GM23338 (cell line): ENCODE results near the gene LSM5. TPM values are rescaled to one million over a fixed set of nuclear protein-coding genes. Genes with fewer than 3 reads are reported as not detected.

Source experiments
- ATAC-seq: fragments of 200-7000 bp; cut with Tn5 transposase; 3 replicates; pipeline ENCODE4 v1.9.1; 2020
- DNase-seq: peaks from one replicate; pipeline ENCODE4 v3.0.0-alpha.2; 2015; ENCODE audit warnings: low spot score
- H2AFZ ChIP-seq: fragments of 200-600 bp; sonication (generic); 2 replicates; pipeline ENCODE4 v1.8.0; 2016; ENCODE audit warnings: antibody characterized with exemption, mild to moderate bottlenecking, moderate library complexity
- H3F3A ChIP-seq: fragments of 200-600 bp; sonication (generic); replicated peaks from 2 replicates; pipeline ENCODE4 v1.8.0; 2017; ENCODE audit warnings: antibody characterized with exemption, mixed run types, low read depth
- H3K27ac ChIP-seq: fragments of 200-600 bp; sonication (generic); 2 replicates; pipeline ENCODE4 v1.6.1; 2016; ENCODE audit warnings: low read depth
- H3K27me3 ChIP-seq: fragments of 200-600 bp; sonication (generic); 2 replicates; pipeline ENCODE4 v1.8.0; 2016; ENCODE audit warnings: mild to moderate bottlenecking, mixed run types, moderate library complexity; ENCODE audit not compliant: insufficient read depth
- H3K36me3 ChIP-seq: fragments of 200-600 bp; sonication (generic); 2 replicates; pipeline ENCODE4 v1.8.0; 2016; ENCODE audit warnings: mild to moderate bottlenecking; ENCODE audit not compliant: insufficient read depth
- H3K4me1 ChIP-seq: fragments of 200-600 bp; sonication (generic); 2 replicates; pipeline ENCODE4 v1.8.0; 2016; ENCODE audit warnings: mild to moderate bottlenecking, moderate library complexity; ENCODE audit not compliant: insufficient read depth
- H3K4me2 ChIP-seq: fragments of 200-600 bp; sonication (generic); 2 replicates; pipeline ENCODE4 v1.7.1; 2017; ENCODE audit warnings: mixed run types
- H3K4me3 ChIP-seq: fragments of 200-600 bp; sonication (generic); 2 replicates; pipeline ENCODE4 v1.6.1; 2016; ENCODE audit warnings: mixed run types
- H3K79me2 ChIP-seq: fragments of 200-600 bp; sonication (generic); replicated peaks from 2 replicates; pipeline ENCODE4 v1.8.0; 2017; ENCODE audit warnings: mild to moderate bottlenecking; ENCODE audit not compliant: insufficient read depth
- H3K9me2 ChIP-seq: fragments of 200-600 bp; sonication (generic); 2 replicates; pipeline ENCODE4 v1.8.0; 2017; ENCODE audit not compliant: insufficient read depth
- H4K20me1 ChIP-seq: fragments of 200-600 bp; sonication (generic); replicated peaks from 2 replicates; pipeline ENCODE4 v1.8.0; 2017; ENCODE audit warnings: mild to moderate bottlenecking; ENCODE audit not compliant: insufficient read depth
- H3K27ac Mint-ChIP-seq: 2 replicates; pipeline ENCODE4 v1.8.0; 2020; ENCODE audit warnings: inconsistent platforms, mild to moderate bottlenecking, moderate library complexity, mixed read lengths
- H3K27me3 Mint-ChIP-seq: 3 replicates; pipeline ENCODE4 v1.8.0; 2022; ENCODE audit warnings: low read depth, mild to moderate bottlenecking, moderate library complexity, mixed read lengths, inconsistent platforms; ENCODE audit not compliant: insufficient read depth, poor library complexity
- H3K36me3 Mint-ChIP-seq: 3 replicates; pipeline ENCODE4 v1.8.0; 2021; ENCODE audit warnings: low read depth, mild to moderate bottlenecking, inconsistent platforms, moderate library complexity, mixed read lengths
- H3K4me1 Mint-ChIP-seq: 3 replicates; pipeline ENCODE4 v1.8.0; 2020; ENCODE audit warnings: mild to moderate bottlenecking, inconsistent platforms, mixed read lengths
- H3K4me3 Mint-ChIP-seq: 3 replicates; pipeline ENCODE4 v1.8.0; 2021; ENCODE audit warnings: moderate library complexity, mild to moderate bottlenecking, inconsistent platforms, mixed read lengths
- H3K9me3 Mint-ChIP-seq: 3 replicates; pipeline ENCODE4 v1.8.0; 2020; ENCODE audit warnings: moderate library complexity, mild to moderate bottlenecking, inconsistent platforms, mixed read lengths
- POLR2AphosphoS5 ChIP-seq: IDR thresholded peaks from 2 replicates; pipeline ENCODE4 v1.6.1; 2016; ENCODE audit warnings: antibody characterized with exemption, low read depth
- STAT1 ChIP-seq: IDR thresholded peaks from one replicate; pipeline ENCODE4 v1.6.1; 2016; ENCODE audit warnings: antibody characterized with exemption; ENCODE audit not compliant: unreplicated experiment
- ZNF114 ChIP-seq: fragments of 250-450 bp; sonication (Bioruptor Pico); IDR thresholded peaks from 2 replicates; pipeline ENCODE4 v1.5.0; 2020; ENCODE audit warnings: mild to moderate bottlenecking, moderate library complexity
- polyA plus RNA-seq: library from polyadenylated mRNA; unstranded; fragments of >200 nt; fragmentation: Nextera tagmentation; extraction: Ambion mirVana; gene quantifications from 2 replicates; pipeline ENCODE4 v1.2.1, GENCODE V29; 2016
- total RNA-seq: library from RNA; depleted of rRNA; stranded (reverse); fragments of >200 nt; shearing (Covaris generic); gene quantifications from 2 replicates; pipeline ENCODE4 v1.2.3, GENCODE V29; 2014
- TF ChIP-seq, protein P1 (sequence below), 2 experiments: fragments of 200-600 bp in 1 of 2; sonication (generic) in 1 of 2; conservative IDR thresholded peaks; 2 replicates each; pipeline versions ENCODE4 v1.5.1 to v1.6.1; 2016 to 2017; ENCODE audit warnings: antibody characterized with exemption in 2 of 2, low read depth in 2 of 2, mild to moderate bottlenecking in 2 of 2, moderate library complexity in 1 of 2
- TF ChIP-seq, protein P2 (sequence below): fragments of 250-450 bp; sonication (Bioruptor Pico); IDR thresholded peaks from 2 replicates; pipeline ENCODE4 v1.5.0; 2020; ENCODE audit warnings: mild to moderate bottlenecking, moderate library complexity

LSM5 gene
- total and polyA plus RNA-seq, 2 experiments from 2014 or later, result 56.6 to 469 TPM

DNA sequence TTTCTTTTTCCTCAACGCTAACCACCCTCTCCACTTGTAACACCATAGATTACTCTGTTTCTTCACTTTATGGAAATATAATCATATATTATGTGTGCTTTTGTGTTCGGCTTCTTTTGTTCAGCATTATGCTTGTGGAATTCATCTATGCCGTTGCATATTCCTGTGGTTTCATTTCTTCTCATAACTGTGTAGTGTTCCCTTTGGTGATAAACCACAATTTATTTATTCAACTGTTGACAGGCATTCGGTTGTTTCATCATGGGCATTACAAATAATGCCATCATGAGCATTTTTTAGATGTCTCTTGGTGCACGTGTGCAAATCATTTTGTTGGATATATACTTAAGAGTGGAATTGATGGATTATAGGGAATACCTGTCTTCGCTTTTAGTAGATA is 17.2 kb upstream of the LSM5 start:
- H3K36me3 Mint-ChIP-seq, result peaks cover 41% of the 10 kb centered on the region
- DNase-seq (no peak), ATAC-seq (no peak)

More for the DNA sequence above, 17.2 kb upstream of the LSM5 start:
- Histone ChIP-seq H3K36me3 (no peaks in the 10 kb centered on the region), H3F3A (no peaks in the 10 kb centered on the region), H3K4me1 (peaks cover 15% of the 10 kb centered on the region), H3K27me3 (no peaks in the 10 kb centered on the region), H3K79me2 (peaks cover 85% of the 10 kb centered on the region), H3K9me2 (peaks cover 2% of the 10 kb centered on the region; the same call in 1 of the 2 replicates), H3K4me2 (no peak overlapping the region), H3K27ac (no peak overlapping the region), H2AFZ (no peak overlapping the region), H4K20me1 (peaks cover 9% of the 10 kb centered on the region; the same call in 1 of the 2 replicates), H3K4me3 (no peak overlapping the region)
- Mint-ChIP-seq H3K27ac (no peak overlapping the region), H3K4me1 (peaks cover 16% of the 10 kb centered on the region), H3K27me3 (peaks cover 5% of the 10 kb centered on the region), H3K9me3 (no peaks in the 10 kb centered on the region), H3K4me3 (no peak overlapping the region)
- TF ChIP-seq ZNF114 (CRISPR knock-in tag) (no peak), POLR2AphosphoS5 (no peak), STAT1 (no peak)
- TF ChIP-seq, protein P1, sequence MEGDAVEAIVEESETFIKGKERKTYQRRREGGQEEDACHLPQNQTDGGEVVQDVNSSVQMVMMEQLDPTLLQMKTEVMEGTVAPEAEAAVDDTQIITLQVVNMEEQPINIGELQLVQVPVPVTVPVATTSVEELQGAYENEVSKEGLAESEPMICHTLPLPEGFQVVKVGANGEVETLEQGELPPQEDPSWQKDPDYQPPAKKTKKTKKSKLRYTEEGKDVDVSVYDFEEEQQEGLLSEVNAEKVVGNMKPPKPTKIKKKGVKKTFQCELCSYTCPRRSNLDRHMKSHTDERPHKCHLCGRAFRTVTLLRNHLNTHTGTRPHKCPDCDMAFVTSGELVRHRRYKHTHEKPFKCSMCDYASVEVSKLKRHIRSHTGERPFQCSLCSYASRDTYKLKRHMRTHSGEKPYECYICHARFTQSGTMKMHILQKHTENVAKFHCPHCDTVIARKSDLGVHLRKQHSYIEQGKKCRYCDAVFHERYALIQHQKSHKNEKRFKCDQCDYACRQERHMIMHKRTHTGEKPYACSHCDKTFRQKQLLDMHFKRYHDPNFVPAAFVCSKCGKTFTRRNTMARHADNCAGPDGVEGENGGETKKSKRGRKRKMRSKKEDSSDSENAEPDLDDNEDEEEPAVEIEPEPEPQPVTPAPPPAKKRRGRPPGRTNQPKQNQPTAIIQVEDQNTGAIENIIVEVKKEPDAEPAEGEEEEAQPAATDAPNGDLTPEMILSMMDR (conservative IDR thresholded peaks at IDR 0.05; ENCODE audit: low read depth in 2 of 2), result no peak
- TF ChIP-seq, protein P2, sequence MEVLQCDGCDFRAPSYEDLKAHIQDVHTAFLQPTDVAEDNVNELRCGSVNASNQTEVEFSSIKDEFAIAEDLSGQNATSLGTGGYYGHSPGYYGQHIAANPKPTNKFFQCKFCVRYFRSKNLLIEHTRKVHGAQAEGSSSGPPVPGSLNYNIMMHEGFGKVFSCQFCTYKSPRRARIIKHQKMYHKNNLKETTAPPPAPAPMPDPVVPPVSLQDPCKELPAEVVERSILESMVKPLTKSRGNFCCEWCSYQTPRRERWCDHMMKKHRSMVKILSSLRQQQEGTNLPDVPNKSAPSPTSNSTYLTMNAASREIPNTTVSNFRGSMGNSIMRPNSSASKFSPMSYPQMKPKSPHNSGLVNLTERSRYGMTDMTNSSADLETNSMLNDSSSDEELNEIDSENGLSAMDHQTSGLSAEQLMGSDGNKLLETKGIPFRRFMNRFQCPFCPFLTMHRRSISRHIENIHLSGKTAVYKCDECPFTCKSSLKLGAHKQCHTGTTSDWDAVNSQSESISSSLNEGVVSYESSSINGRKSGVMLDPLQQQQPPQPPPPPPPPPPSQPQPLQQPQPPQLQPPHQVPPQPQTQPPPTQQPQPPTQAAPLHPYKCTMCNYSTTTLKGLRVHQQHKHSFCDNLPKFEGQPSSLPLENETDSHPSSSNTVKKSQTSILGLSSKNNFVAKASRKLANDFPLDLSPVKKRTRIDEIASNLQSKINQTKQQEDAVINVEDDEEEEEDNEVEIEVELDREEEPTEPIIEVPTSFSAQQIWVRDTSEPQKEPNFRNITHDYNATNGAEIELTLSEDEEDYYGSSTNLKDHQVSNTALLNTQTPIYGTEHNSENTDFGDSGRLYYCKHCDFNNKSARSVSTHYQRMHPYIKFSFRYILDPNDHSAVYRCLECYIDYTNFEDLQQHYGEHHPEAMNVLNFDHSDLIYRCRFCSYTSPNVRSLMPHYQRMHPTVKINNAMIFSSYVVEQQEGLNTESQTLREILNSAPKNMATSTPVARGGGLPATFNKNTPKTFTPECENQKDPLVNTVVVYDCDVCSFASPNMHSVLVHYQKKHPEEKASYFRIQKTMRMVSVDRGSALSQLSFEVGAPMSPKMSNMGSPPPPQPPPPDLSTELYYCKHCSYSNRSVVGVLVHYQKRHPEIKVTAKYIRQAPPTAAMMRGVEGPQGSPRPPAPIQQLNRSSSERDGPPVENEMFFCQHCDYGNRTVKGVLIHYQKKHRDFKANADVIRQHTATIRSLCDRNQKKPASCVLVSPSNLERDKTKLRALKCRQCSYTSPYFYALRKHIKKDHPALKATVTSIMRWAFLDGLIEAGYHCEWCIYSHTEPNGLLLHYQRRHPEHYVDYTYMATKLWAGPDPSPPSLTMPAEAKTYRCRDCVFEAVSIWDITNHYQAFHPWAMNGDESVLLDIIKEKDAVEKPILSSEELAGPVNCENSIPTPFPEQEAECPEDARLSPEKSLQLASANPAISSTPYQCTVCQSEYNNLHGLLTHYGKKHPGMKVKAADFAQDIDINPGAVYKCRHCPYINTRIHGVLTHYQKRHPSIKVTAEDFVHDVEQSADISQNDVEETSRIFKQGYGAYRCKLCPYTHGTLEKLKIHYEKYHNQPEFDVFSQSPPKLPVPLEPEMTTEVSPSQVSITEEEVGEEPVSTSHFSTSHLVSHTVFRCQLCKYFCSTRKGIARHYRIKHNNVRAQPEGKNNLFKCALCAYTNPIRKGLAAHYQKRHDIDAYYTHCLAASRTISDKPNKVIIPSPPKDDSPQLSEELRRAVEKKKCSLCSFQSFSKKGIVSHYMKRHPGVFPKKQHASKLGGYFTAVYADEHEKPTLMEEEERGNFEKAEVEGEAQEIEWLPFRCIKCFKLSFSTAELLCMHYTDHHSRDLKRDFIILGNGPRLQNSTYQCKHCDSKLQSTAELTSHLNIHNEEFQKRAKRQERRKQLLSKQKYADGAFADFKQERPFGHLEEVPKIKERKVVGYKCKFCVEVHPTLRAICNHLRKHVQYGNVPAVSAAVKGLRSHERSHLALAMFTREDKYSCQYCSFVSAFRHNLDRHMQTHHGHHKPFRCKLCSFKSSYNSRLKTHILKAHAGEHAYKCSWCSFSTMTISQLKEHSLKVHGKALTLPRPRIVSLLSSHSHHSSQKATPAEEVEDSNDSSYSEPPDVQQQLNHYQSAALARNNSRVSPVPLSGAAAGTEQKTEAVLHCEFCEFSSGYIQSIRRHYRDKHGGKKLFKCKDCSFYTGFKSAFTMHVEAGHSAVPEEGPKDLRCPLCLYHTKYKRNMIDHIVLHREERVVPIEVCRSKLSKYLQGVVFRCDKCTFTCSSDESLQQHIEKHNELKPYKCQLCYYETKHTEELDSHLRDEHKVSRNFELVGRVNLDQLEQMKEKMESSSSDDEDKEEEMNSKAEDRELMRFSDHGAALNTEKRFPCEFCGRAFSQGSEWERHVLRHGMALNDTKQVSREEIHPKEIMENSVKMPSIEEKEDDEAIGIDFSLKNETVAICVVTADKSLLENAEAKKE (CRISPR knock-in tag), result no peak
